ENCODE data around the gene DEFB108B.
A peak's percentile ranks its signal among the peaks of the same experiment; 100 is the strongest.
"Not testable (repeated sequence)": the region's sequence is repeated elsewhere in the genome, so short reads cannot be mapped to it uniquely, and the experiment has no call there.

DEFB108B gene

DNA sequence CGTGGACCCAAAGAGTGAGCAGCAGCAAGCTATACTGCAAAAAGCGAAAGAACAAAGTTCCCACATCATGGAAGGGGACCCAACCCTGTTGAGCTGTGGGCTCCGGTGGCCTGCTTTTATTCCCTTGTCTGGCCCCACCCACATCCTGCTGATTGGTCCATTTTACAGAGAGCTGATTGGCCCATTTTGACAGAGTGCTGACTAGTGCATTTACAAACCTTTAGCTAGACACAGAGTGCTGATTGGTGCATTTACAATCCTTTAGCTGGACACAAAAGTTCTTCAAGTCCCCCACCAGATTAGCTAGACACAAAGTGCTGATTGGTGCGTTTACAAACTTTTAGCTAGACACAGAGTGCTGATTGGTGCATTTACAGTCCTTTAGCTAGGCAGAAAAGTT is 10.4 kb downstream of the DEFB108B start:
- not testable (repeated sequence) for H3K36me3 ChIP-seq; H3K27me3 ChIP-seq (ENCODE audit: insufficient read depth, low read depth, severe bottlenecking); H3K27ac ChIP-seq; DNase-seq; H3K4me3 ChIP-seq (ENCODE audit: low read depth, low read length); H3K9me3 ChIP-seq (ENCODE audit: severe bottlenecking)

DNA sequence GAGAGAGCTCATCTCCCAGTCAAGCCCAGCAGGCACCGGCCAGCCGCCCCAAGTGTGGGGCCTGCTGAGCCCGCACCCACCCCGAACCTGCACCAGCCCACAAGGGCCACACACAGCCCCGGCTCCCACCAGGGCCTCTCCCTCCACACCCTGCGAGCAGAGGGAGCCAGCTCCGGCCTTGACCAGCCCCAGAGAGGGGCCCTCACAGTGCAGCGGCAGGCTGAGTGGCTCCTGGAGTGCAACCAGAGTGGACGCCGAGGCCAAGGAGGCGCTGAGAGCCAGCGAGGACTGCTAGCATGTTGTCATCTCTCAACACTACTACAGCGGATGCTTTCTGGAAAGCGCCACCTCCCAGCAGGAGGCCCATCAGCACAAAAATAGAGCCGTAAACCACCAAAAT is 10.9 kb downstream of the DEFB108B start:
- no peak overlapping the region for H3K27ac ChIP-seq
- no peak overlapping the region for H3K4me3 ChIP-seq (ENCODE audit: low read depth, low read length)
- H3K27me3 ChIP-seq (ENCODE audit: insufficient read depth, low read depth, severe bottlenecking) = no peaks in the 10 kb centered on the region
- H3K36me3 ChIP-seq = no peaks in the 10 kb centered on the region
- TF ChIP-seq, protein P1, sequence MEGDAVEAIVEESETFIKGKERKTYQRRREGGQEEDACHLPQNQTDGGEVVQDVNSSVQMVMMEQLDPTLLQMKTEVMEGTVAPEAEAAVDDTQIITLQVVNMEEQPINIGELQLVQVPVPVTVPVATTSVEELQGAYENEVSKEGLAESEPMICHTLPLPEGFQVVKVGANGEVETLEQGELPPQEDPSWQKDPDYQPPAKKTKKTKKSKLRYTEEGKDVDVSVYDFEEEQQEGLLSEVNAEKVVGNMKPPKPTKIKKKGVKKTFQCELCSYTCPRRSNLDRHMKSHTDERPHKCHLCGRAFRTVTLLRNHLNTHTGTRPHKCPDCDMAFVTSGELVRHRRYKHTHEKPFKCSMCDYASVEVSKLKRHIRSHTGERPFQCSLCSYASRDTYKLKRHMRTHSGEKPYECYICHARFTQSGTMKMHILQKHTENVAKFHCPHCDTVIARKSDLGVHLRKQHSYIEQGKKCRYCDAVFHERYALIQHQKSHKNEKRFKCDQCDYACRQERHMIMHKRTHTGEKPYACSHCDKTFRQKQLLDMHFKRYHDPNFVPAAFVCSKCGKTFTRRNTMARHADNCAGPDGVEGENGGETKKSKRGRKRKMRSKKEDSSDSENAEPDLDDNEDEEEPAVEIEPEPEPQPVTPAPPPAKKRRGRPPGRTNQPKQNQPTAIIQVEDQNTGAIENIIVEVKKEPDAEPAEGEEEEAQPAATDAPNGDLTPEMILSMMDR (IDR thresholded peaks at IDR 0.05; ENCODE audit: low read depth, low read length) = no peak
- no peak for DNase-seq
- no peaks in the 10 kb centered on the region for H3K9me3 ChIP-seq (ENCODE audit: severe bottlenecking)

DNA sequence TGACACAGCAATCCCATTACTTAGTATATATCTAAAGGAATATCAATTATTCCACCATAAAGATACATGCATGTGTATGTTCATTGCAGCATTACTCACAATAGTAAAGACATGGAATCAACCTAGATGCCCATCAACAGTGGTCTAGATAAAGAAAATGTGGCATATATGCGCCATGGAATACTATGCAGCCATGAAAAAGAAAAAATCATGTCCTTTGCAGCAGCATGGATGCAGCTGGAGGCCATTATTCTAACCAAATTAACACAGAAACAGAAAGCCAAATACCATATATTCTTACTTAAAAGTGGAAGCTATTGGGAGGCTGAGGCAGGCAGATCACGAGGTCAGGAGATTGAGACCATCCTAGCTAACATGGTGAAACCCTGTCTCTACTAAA is 20.9 kb downstream of the DEFB108B start:
- not testable (repeated sequence) for DNase-seq; H3K9me3 ChIP-seq (ENCODE audit: severe bottlenecking); H3K27ac ChIP-seq; H3K36me3 ChIP-seq; H3K4me3 ChIP-seq (ENCODE audit: low read depth, low read length); H3K27me3 ChIP-seq (ENCODE audit: insufficient read depth, low read depth, severe bottlenecking)

DNA sequence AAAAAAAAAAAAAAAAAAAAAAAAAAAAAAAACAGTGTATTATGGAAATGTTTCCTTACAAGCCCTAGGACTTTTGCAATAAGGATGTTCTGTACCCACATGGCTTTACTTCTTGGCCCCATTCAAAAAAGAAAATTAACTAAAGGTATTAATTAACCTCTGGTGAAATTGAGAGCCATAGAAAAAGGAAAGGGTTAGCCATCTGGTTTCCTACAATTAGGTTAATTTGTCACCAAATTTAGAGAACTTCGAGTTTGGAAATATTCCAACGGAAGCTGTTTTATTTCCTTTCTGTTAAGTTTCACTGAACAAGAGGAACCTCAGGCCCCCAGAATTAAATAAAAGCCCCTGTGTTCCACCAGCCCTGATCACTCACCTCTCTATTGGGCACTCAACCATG is 22.9 kb downstream of the DEFB108B start:
- DNase-seq; H3K4me3 ChIP-seq (ENCODE audit: low read depth, low read length); H3K27me3 ChIP-seq (ENCODE audit: insufficient read depth, low read depth, severe bottlenecking); H3K27ac ChIP-seq; H3K9me3 ChIP-seq (ENCODE audit: severe bottlenecking); H3K36me3 ChIP-seq: not testable (repeated sequence)

DNA sequence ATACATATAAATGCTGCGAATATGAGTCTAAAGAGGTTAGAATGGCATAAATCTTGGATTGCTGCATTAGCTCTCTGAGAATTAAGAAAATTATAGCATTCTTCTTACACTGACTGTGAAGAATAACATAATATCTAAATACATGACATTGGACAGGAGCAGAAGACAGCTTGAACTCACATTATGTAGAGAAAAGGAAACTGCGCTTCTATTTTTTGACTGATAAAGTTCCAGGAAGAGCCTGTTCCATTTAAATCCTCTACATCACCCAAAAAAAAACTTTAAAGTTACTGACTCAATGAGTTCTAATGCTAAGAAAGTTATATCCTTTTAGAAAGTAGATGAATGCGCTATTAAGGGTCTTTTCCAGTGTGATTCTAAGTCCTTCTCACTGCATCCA is 27.8 kb downstream of the DEFB108B start:
- H3K4me3 ChIP-seq (ENCODE audit: low read depth, low read length); H3K27ac ChIP-seq; H3K9me3 ChIP-seq (ENCODE audit: severe bottlenecking); DNase-seq; H3K36me3 ChIP-seq; H3K27me3 ChIP-seq (ENCODE audit: insufficient read depth, low read depth, severe bottlenecking): not testable (repeated sequence)

DNA sequence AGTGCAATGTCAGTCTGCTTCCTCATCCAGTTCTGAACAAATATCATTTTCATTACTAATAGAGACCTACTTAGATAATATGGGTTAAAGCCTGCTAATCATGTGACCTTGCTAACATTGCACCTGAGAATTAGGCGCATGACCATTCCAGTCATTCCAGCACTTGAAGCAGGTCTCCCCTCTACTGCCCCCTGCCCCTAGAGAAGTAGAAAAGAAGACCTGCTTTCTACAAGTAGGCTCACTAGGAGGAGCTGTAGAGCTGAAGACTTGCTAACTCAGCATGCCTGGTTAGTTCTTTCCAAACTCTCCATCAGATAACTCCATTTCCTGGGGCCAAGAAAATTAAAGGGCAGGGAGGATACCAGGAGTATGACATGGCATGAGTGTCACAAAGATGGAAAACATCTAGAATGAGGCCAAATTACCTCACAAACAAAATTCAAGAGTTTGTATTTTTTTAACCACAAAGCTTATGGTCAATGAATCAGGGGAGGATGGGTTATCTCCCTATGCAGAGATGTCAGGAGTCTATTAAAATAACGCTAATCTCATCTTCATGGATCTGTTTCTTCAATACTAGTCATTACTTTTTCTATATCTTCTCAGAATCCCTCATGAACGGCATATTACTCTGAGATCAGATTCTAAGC is 31.1 kb downstream of the DEFB108B start:
- not testable (repeated sequence) for H3K9me3 ChIP-seq (ENCODE audit: severe bottlenecking); H3K4me3 ChIP-seq (ENCODE audit: low read depth, low read length); H3K36me3 ChIP-seq; H3K27me3 ChIP-seq (ENCODE audit: insufficient read depth, low read depth, severe bottlenecking); H3K27ac ChIP-seq
- TF ChIP-seq, protein P1 (IDR thresholded peaks at IDR 0.05; ENCODE audit: low read depth, low read length) = peak; percentile 70
- peak; percentile 61 for DNase-seq

DNA sequence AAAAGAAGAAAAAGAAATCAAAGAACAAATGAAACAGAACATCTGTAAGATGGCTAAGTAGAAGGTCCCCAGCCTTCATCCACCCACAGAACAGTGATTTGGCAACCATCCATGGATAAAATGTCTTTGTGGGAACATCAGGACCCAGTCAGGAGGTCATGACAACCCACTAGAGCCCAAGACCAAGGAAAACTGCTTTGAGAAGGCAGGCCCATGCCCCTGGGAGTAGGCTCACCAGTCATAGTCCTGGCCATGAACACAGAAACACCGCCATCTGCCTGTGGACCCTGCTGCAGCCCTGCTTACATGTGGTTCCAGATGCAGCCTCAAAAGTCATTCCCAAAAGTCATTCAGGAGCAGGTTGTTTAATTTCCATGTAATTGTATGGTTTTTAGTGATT is 34.2 kb downstream of the DEFB108B start:
- not testable (repeated sequence) for H3K9me3 ChIP-seq (ENCODE audit: severe bottlenecking)

DNA sequence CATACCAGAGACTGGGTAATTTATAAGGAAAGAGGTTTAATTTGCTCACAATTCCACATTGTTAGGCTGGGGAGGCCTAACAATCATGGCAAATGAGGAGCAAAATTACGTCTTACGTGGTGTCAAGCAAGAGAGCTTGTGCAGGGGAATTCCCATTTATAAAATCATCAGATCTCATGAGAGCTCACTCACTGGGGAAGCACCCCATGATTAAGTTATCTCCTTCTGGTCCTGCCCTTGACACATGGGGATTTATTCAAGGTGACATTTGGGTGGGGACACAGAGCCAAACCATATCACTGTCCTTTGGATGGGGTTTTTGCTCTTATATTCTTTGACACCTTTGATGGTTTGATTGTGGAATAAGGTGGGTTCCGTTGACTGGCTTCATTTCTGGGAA is 36.9 kb downstream of the DEFB108B start:
- DNase-seq, H3K27ac ChIP-seq: not testable (repeated sequence)

More for the DNA sequence above, 34.2 kb downstream of the DEFB108B start:
- DNase-seq = peak; percentile 9
- H3K27ac ChIP-seq; H3K36me3 ChIP-seq; H3K27me3 ChIP-seq (ENCODE audit: insufficient read depth, low read depth, severe bottlenecking); H3K4me3 ChIP-seq (ENCODE audit: low read depth, low read length): not testable (repeated sequence)

DNA sequence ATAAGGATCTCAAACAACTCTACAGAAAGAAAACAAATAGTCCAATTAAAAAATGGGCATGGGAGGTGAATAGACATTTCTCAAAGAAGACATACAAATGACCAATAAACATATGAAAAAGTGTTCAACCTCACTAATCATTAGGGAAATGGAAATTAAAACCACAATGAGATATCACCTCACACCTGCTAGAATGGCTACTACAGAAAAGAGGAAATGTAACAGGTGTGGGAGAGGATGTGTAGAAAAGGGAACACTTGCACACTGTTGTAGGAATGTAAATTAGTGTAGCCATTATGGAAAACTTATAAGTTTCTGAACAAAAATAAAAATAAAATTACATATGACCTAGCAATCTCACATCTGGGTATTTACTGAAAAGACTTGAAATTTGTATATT is 37.7 kb downstream of the DEFB108B start:
- not testable (repeated sequence) for H3K4me3 ChIP-seq (ENCODE audit: low read depth, low read length); H3K27ac ChIP-seq; DNase-seq; H3K9me3 ChIP-seq (ENCODE audit: severe bottlenecking); H3K27me3 ChIP-seq (ENCODE audit: insufficient read depth, low read depth, severe bottlenecking); H3K36me3 ChIP-seq

More for the DNA sequence above, 36.9 kb downstream of the DEFB108B start:
- not testable (repeated sequence) for H3K9me3 ChIP-seq (ENCODE audit: severe bottlenecking); H3K36me3 ChIP-seq; H3K4me3 ChIP-seq (ENCODE audit: low read depth, low read length); H3K27me3 ChIP-seq (ENCODE audit: insufficient read depth, low read depth, severe bottlenecking)

DNA sequence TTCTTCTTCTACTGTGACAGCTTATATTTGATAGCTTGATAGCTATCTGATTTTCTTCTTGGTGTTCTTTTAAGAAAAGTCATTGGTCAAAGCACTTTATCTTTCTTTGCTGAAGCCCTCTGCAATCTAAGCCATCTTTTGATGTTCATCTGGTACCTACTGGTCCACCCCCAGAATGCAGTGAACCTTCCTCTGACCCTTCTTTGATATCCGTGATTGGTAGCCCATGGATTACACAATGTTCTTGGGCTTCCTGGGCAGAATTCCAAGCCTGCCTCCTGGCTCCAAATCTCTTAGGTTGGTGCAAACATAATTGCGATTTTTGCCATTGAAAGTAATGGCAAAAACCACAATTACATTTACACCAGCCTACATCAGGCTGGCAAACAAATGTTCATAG is 43.3 kb downstream of the DEFB108B start:
- H3K36me3 ChIP-seq; DNase-seq; H3K4me3 ChIP-seq (ENCODE audit: low read depth, low read length); H3K27me3 ChIP-seq (ENCODE audit: insufficient read depth, low read depth, severe bottlenecking); H3K9me3 ChIP-seq (ENCODE audit: severe bottlenecking); H3K27ac ChIP-seq: not testable (repeated sequence)

DNA sequence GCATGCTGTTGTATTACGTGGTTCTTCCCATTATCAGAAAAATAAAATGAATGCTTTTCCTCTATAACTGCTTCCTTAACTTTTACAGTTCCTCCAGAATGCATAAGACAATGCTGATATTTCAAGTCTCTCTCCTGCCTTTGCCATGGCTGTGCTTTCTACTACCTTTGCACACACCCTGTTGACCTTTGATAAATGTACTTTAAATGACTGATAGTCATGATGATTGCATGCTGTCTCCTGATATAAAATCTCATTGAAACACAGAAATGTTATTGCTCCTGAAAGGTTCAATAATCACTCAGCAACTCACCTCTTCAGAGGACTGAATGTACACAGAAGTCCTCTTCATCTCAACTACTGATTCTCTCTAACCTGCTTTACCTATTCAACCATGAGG is 45.1 kb downstream of the DEFB108B start, which contains the start of gene DEFB131B:
Gene DEFB131B (plus strand): TSS at position 395 of the 400 bp plus-strand sequence. CDS start 0 bp downstream, at position 395.
- not testable (repeated sequence) for H3K27me3 ChIP-seq (ENCODE audit: insufficient read depth, low read depth, severe bottlenecking); H3K4me3 ChIP-seq (ENCODE audit: low read depth, low read length); H3K36me3 ChIP-seq; DNase-seq; H3K9me3 ChIP-seq (ENCODE audit: severe bottlenecking); H3K27ac ChIP-seq

DNA sequence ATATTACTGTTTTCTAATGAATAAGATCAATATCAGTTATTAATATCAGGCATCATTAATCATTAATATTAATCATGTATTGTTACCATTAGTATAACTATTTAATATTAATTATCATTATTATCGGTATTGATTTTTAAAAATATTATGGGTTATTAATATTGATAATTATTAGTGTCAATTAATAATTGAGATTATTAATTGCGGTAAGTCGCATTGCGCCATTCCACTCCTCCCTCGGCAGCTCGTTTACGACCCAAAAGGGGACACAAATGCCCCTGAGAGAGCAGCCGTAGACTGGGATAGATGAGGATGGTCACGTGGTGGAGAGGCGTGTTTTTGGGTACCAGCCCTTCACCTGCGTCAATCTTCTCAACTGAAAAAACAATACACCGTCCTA is 52.8 kb downstream of the DEFB108B start:
- not testable (repeated sequence) for H3K36me3 ChIP-seq; H3K4me3 ChIP-seq (ENCODE audit: low read depth, low read length); H3K27me3 ChIP-seq (ENCODE audit: insufficient read depth, low read depth, severe bottlenecking); H3K9me3 ChIP-seq (ENCODE audit: severe bottlenecking); DNase-seq; H3K27ac ChIP-seq
